Measurements from ENCODE around the gene GREM1. TPM values are rescaled to one million over a fixed set of nuclear protein-coding genes. Genes with fewer than 3 reads are reported as not detected.

Gene GREM1
- total RNA-seq, 1 donor from 2014 or later: 2.8 TPM

DNA sequence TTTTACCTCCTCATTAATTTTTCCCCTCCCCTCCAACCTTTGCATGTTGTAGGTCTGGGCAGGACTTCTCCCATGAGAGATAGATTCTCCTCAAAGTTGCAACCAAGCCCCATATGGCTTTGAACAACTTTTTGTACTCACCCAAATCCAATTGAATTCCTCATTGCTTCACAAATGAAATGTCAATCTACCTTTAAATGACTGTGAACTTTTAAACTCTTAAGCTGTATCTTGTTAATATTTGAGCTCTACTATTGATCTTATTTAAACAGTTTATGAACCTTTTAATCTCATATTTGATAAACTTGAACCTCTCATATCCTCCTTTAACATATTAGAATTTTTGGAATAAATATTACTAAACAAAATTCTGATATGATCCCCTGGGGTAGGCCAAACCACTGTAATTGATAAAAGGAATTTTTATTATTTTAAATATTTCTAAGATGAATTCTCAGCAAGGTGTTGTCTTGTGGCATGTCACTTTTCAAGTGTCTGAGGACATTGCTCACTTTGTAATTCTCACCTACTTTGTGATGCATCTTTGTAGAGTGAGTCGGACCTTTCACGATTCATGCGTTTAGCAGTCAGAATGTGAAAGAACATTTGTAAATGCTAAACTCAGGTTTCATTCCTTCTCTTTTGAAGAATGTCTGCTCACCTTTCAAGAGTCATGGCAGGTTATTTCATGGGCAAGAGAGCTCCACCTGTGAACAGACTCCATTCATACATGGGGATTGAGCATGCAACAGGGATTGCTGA, 23.4 kb upstream of the GREM1 start:
- intact Hi-C loops (cut with DNase I): no loop called here
- H3K4me3 ChIP-seq: no peak overlapping the region

DNA sequence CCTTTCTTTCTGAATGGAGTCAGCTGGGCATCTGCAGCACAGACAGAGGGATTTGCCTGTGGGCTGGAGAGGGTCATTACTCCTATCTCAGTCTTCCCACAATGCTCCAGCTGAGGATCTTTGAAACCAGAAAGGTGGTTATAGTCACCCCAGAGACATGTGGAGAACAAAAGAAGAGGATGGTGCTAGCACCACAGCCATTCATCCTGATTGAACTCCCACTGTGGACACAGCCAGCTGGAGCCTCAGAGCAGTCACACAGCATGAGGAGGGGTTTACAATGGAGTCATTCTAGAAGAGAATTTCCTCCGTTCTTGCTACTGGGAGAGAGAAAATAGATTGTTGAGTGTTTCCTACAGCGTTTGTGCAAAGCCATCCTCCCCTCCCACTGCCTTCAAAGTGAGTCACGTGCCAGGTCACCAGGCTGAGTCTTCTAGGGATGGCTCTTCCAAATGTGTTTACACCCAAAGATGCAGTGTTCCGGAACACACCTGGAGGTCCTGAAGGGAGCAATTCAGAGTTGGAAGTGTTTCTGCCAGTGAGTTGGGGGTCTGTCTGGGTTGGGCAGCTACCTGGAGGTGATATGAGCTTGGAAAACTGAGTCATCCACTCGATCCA, 18.9 kb upstream of the GREM1 start:
- Histone ChIP-seq H3K4me3 (no peak overlapping the region), H3K27me3 (no peaks in the 10 kb centered on the region), H3K9me3 (no peaks in the 10 kb centered on the region), H3K4me1 (no peaks in the 10 kb centered on the region), H3K36me3 (no peaks in the 10 kb centered on the region), H3K27ac (no peak overlapping the region)
- intact Hi-C loops (cut with DNase I): no loop called here
- DNase-seq: no peak
- ATAC-seq: no peak
- TF ChIP-seq, protein P1, sequence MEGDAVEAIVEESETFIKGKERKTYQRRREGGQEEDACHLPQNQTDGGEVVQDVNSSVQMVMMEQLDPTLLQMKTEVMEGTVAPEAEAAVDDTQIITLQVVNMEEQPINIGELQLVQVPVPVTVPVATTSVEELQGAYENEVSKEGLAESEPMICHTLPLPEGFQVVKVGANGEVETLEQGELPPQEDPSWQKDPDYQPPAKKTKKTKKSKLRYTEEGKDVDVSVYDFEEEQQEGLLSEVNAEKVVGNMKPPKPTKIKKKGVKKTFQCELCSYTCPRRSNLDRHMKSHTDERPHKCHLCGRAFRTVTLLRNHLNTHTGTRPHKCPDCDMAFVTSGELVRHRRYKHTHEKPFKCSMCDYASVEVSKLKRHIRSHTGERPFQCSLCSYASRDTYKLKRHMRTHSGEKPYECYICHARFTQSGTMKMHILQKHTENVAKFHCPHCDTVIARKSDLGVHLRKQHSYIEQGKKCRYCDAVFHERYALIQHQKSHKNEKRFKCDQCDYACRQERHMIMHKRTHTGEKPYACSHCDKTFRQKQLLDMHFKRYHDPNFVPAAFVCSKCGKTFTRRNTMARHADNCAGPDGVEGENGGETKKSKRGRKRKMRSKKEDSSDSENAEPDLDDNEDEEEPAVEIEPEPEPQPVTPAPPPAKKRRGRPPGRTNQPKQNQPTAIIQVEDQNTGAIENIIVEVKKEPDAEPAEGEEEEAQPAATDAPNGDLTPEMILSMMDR (IDR thresholded peaks at IDR 0.05): no peak

More for the DNA sequence above, 23.4 kb upstream of the GREM1 start:
- DNase-seq (no peak), ATAC-seq (no peak)
- no peaks in the 10 kb centered on the region for H3K36me3 ChIP-seq
- H3K27me3 ChIP-seq: no peaks in the 10 kb centered on the region
- TF ChIP-seq, protein P1 (IDR thresholded peaks at IDR 0.05): no peak
- H3K27ac ChIP-seq: no peak overlapping the region
- H3K4me1 ChIP-seq: no peaks in the 10 kb centered on the region
- H3K9me3 ChIP-seq: no peaks in the 10 kb centered on the region

DNA sequence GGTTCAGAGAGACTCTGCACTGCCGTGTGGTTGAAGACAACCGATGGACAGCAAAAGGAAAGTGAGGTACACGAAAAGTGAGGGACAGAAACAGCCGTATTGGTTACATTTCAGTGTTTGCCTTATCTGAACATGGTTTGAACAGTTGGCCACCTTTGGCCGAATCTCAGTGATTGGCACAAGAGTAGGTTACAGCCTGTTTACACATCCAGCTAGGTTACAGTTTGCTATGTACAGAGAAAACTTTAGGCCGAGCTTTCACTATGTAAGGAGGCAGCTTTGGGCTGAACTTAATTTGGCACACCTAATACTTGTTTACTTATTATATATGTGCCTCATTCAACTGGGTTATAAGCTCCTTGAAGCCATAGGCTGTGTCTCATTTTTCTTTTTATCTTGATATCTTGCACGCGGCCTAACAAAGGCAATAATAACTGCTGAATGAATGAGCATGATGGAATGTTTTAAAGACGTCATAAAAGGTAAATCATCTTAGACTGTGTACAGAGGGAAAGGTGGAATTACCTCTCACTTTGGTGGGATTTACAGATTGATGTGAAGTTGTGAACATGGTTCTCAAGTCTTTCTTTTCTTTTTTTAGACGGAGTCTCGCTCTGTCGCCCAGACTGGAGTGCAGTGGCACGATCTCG, 17.2 kb upstream of the GREM1 start:
- TF ChIP-seq, protein P1 (IDR thresholded peaks at IDR 0.05): no peak
- Histone ChIP-seq H3K27ac (no peak overlapping the region), H3K27me3 (no peaks in the 10 kb centered on the region), H3K9me3 (no peaks in the 10 kb centered on the region), H3K4me1 (no peaks in the 10 kb centered on the region), H3K36me3 (no peaks in the 10 kb centered on the region), H3K4me3 (no peak overlapping the region)
- DNase-seq: no peak
- intact Hi-C loops (cut with DNase I): no loop called here
- ATAC-seq: no peak

DNA sequence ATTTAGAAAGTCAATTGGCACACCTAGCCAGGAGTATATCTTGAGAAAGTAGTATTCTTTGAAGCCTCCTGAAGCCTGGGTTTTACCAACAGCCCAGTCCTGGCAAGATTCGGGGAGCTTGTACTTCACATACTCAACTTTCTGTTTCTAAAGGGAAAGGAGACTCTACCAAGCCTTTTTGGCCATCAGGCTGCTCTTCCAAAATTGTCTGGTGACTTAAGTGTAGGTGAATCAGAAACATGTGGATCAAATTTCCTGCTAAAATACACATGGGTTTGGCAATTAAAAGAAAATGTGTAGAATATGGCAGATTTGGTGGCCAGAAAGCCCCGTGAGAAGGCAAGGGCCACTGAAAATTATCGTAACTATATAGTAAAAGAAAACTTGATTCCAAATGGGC, 15.9 kb upstream of the GREM1 start:
- intact Hi-C loops (cut with DNase I): no loop called here
- Histone ChIP-seq H3K9me3 (no peaks in the 10 kb centered on the region), H3K27me3 (no peaks in the 10 kb centered on the region), H3K36me3 (no peaks in the 10 kb centered on the region), H3K4me3 (no peak overlapping the region), H3K27ac (no peak overlapping the region), H3K4me1 (no peaks in the 10 kb centered on the region)
- ATAC-seq: no peak
- TF ChIP-seq, protein P1 (IDR thresholded peaks at IDR 0.05): no peak
- no peak for DNase-seq

DNA sequence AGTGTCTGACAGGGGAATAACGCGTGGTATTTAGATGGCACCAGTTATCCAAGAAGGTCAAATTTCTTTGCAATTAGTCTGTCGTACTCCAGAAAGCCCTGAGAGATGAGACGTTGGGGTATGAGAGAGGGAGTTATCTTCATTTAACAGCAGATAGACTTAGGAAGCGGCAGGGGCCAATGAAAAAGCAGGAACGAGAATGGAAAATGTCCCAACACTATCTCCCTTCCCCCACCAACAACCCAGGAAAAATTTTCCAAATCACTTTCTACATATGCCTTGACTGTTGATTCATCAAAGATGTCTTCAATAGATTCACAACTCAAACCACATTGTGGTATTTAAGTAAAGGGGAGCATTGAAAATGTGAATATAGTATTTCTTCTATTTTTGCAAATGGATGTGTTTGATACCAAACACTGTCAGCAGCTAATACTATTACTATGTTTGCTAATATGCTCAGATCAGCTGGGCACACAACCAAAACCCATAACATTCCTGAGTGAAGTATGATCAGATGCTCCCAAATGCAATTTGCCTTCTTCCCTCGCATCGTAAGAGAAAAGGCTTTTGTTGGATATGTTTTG, 13.3 kb upstream of the GREM1 start:
- H3K27me3 ChIP-seq: no peaks in the 10 kb centered on the region
- no peaks in the 10 kb centered on the region for H3K4me1 ChIP-seq
- H3K27ac ChIP-seq: no peak overlapping the region
- TF ChIP-seq, protein P1 (IDR thresholded peaks at IDR 0.05): no peak
- H3K4me3 ChIP-seq: no peak overlapping the region
- ATAC-seq: no peak
- intact Hi-C loops (cut with DNase I): no loop called here
- no peaks in the 10 kb centered on the region for H3K36me3 ChIP-seq
- DNase-seq: no peak
- no peaks in the 10 kb centered on the region for H3K9me3 ChIP-seq
